Cardiac muscle cell (in vitro differentiated cells and primary cell): Measurements from ENCODE around the gene CPEB4. TPM values are rescaled to one million over a fixed set of nuclear protein-coding genes. Genes with fewer than 3 reads are reported as not detected.

Experiments used
- DNase-seq, 2 donors: peaks; one replicate each; pipeline versions ENCODE4 v3.0.0 to v3.0.0-alpha.2; 2010 to 2017; ENCODE audit warnings: low read depth in 1 of 2, low spot score in 1 of 2
- H3K27ac ChIP-seq: fragments of 200-600 bp; sonication (generic); 2 replicates; pipeline ENCODE4 v1.5.1; 2016
- H3K27me3 ChIP-seq: fragments of 200-600 bp; sonication (generic); 2 replicates; pipeline ENCODE4 v1.6.0; 2016; ENCODE audit warnings: control low read depth
- H3K36me3 ChIP-seq: fragments of 200-600 bp; sonication (generic); 2 replicates; pipeline ENCODE4 v1.5.1; 2016; ENCODE audit warnings: control low read depth
- H3K4me1 ChIP-seq: fragments of 200-600 bp; sonication (generic); 2 replicates; pipeline ENCODE4 v1.8.1; 2017; ENCODE audit warnings: low read depth, mild to moderate bottlenecking, mixed run types
- H3K4me3 ChIP-seq: fragments of 200-600 bp; sonication (generic); 2 replicates; pipeline ENCODE4 v1.5.1; 2016; ENCODE audit warnings: mild to moderate bottlenecking
- H3K9me3 ChIP-seq: fragments of 200-600 bp; sonication (generic); 2 replicates; pipeline ENCODE4 v1.5.1; 2017; ENCODE audit warnings: low read depth, mild to moderate bottlenecking, control low read depth
- polyA plus RNA-seq: library from polyadenylated mRNA; unstranded; fragments of >200 nt; fragmentation: Nextera tagmentation; extraction: Ambion mirVana; gene quantifications from 2 replicates; pipeline ENCODE4 v1.2.1, GENCODE V29; 2016
- total RNA-seq: library from RNA; depleted of rRNA; stranded (reverse); fragments of >200 nt; gene quantifications from 2 replicates; pipeline ENCODE4 v1.2.3, GENCODE V29; 2016
- TF ChIP-seq, protein P1 (sequence below): IDR thresholded peaks from 2 replicates; pipeline ENCODE4 v1.5.1; 2012; ENCODE audit warnings: low read depth, mild to moderate bottlenecking, low read length

CPEB4 gene
- total and polyA plus RNA-seq, 2 experiments from 2014 or later: 23.8 to 65.2 TPM

DNA sequence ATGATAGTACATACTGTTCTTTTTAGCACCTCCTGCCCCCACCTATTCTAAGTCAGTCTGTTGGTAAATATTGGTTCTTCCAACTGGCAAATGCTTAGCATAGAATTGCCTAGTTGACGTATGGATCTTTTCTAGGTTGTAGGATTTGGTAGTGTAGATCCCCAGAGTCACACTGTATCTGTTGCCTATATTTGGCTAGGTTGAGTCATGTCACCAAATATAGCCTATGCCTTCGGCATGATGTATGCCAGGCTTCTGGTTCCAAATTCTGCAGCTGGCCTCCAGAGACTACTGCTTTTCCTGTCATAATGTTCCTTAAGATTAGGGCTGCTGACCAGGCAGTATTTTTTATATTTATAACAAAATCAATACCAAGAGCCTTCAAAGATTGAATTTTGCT lies 38.2 kb downstream of the CPEB4 start:
- peaks cover 53% of the 10 kb centered on the region for H3K4me1 ChIP-seq
- H3K4me3 ChIP-seq: no peak overlapping the region
- H3K27ac ChIP-seq: peak overlapping the region; percentile 95
- peak; percentile 19 to 59 for DNase-seq
- TF ChIP-seq, protein P1, sequence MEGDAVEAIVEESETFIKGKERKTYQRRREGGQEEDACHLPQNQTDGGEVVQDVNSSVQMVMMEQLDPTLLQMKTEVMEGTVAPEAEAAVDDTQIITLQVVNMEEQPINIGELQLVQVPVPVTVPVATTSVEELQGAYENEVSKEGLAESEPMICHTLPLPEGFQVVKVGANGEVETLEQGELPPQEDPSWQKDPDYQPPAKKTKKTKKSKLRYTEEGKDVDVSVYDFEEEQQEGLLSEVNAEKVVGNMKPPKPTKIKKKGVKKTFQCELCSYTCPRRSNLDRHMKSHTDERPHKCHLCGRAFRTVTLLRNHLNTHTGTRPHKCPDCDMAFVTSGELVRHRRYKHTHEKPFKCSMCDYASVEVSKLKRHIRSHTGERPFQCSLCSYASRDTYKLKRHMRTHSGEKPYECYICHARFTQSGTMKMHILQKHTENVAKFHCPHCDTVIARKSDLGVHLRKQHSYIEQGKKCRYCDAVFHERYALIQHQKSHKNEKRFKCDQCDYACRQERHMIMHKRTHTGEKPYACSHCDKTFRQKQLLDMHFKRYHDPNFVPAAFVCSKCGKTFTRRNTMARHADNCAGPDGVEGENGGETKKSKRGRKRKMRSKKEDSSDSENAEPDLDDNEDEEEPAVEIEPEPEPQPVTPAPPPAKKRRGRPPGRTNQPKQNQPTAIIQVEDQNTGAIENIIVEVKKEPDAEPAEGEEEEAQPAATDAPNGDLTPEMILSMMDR: no peak
- no peaks in the 10 kb centered on the region for H3K27me3 ChIP-seq
- no peaks in the 10 kb centered on the region for H3K9me3 ChIP-seq
- H3K36me3 ChIP-seq: no peaks in the 10 kb centered on the region

DNA sequence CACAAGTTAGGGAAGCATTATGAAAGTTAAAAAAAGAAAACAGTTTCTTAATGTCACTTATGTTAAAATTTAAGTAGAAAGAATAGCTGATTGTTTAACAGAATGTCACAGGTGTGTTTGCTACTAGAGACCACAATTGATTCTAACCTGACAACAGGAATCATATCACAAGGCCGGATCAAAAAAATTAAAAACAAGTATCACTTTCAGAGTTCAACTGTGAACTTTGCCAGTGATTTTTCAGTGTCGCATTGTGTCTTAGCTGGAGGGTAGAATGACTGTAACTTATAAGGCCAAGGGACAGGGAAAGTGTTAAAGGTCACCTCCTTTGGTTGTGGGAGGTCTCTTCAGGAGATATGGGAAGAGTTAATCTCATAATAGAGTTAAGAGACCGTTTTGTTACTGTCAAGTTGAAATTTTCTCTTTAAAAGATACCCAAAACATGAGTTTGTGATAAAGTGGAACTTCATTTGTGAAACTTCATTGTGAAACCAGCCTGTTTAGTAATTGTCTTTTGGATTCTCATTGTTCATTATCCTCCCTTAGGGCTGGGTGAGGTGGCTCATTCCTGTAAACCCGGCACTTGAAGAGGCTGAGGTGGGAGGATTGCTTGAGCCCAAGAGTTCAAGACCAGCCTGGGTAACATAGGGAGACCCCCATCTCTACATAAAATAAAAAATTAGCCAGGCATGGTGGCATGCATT lies 40.9 kb downstream of the CPEB4 start:
- Histone ChIP-seq H3K36me3 (no peaks in the 10 kb centered on the region), H3K4me1 (peaks cover 61% of the 10 kb centered on the region), H3K27me3 (no peaks in the 10 kb centered on the region), H3K4me3 (no peak overlapping the region), H3K9me3 (no peaks in the 10 kb centered on the region), H3K27ac (peak overlapping the region; percentile 44)
- TF ChIP-seq, protein P1: no peak
- DNase-seq: no peak

DNA sequence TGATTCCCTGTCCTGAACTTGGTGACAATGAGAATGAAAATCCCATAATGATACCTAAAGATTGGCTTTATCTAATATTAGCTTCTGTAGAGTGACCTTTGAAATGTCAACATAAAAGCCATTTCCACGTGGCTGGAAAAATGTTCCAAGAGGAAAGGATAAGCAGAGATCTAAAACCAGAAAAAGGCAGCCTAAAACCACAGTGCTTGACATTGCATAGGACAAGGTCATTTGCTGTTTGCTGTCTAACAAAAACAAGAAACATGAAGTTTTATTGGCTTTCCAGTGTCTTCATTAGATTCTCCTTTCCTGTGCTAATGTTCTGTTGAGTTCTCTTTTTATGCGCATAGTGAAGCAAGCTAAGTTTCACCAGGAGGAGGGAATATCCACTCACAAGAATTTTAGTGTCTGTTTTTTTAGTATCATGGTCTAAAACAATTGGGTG lies 44.6 kb downstream of the CPEB4 start:
- no peak overlapping the region for H3K4me3 ChIP-seq
- H3K4me1 ChIP-seq: peaks cover 52% of the 10 kb centered on the region
- H3K36me3 ChIP-seq: no peaks in the 10 kb centered on the region
- DNase-seq: peak in 1 of 2 donors; percentile 42
- peak overlapping the region; percentile 85 for H3K27ac ChIP-seq
- no peaks in the 10 kb centered on the region for H3K27me3 ChIP-seq
- TF ChIP-seq, protein P1: no peak
- H3K9me3 ChIP-seq: no peaks in the 10 kb centered on the region

DNA sequence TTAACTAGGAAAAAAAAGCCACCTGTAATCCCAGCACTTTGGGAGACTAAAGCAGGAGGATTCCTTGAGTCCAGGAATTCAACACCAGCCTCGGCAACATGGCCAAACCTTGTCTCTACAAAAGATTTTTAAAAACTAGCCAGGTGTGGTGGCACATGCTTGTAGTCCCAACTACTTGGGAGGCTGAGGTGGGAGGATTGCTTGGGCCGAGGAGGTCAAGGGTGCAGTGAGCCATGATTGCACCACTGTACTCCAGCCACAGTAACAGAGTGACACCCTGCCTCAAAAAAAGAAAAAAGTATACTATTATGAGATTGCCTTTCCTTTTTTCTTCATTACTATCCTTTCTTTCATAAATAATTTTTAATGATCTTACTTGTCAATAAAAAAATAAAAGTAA lies 45.8 kb downstream of the CPEB4 start:
- H3K9me3 ChIP-seq: no peaks in the 10 kb centered on the region
- DNase-seq: no peak
- H3K27ac ChIP-seq: no peak overlapping the region
- H3K36me3 ChIP-seq: no peaks in the 10 kb centered on the region
- H3K4me1 ChIP-seq: peaks cover 46% of the 10 kb centered on the region
- TF ChIP-seq, protein P1: no peak
- H3K4me3 ChIP-seq: no peak overlapping the region
- no peaks in the 10 kb centered on the region for H3K27me3 ChIP-seq

DNA sequence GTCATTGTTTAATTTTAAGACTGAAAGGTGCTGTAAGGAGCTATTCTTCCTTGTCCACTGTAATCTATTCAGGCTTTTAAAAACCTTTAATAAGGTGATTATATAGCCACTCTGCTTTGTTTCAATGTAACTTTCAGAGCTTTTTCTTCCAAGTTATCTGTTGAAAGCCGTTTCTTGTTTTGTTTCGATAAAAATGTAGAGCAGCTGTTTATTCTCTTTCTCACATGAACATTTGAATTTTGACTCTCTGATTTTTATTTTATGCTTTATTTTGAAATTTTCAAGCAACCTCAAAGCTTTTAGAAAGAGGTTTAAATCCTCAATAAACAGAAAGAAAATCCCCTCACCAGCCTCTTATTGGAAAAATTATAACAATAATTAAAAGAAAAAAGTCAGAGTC lies 47.2 kb downstream of the CPEB4 start:
- H3K27ac ChIP-seq: peak overlapping the region; percentile 68
- no peak for DNase-seq
- peaks cover 48% of the 10 kb centered on the region for H3K4me1 ChIP-seq
- no peaks in the 10 kb centered on the region for H3K9me3 ChIP-seq
- TF ChIP-seq, protein P1: no peak
- no peaks in the 10 kb centered on the region for H3K36me3 ChIP-seq
- H3K27me3 ChIP-seq: no peaks in the 10 kb centered on the region
- no peak overlapping the region for H3K4me3 ChIP-seq
